GM12878 (cell line): Measurements from ENCODE around the gene MEIS1. TPM values are rescaled to one million over a fixed set of nuclear protein-coding genes. Genes with fewer than 3 reads are reported as not detected.

Source experiments
- ATAC-seq: fragments of 200-7000 bp; cut with Tn5 transposase; 3 replicates; pipeline ENCODE4 v1.9.1; 2020; ENCODE audit warnings: mild to moderate bottlenecking, moderate library complexity
- BruUV-seq: library from RNA; stranded (reverse); fragments of 400-500 nt; replicated peaks from 2 replicates; lab custom pipeline; 2021; lab: Mats Ljungman, UMichigan
- CTCF ChIA-PET: fragments of 300-600 bp; sonication (Branson Sonifier 250); formaldehyde crosslinking; extraction: SDS; loops from one replicate; lab custom pipeline; 2021; ENCODE audit warnings: inconsistent platforms; lab: Yijun Ruan, JAX
- POLR2A ChIA-PET: fragments of 350-600 bp; formaldehyde crosslinking; extraction: SDS; loops from one replicate; lab custom pipeline; 2021; ENCODE audit warnings: inconsistent platforms; lab: Charles Lee
- RAD21 ChIA-PET: fragments of 300-600 bp; sonication (Branson Sonifier 250); formaldehyde crosslinking; loops from one replicate; lab custom pipeline; 2023; ENCODE audit warnings: antibody characterized with exemption; ENCODE audit not compliant: unreplicated experiment; lab: Charles Lee
- SMC1A ChIA-PET: fragments of 300-600 bp; sonication (Branson Sonifier 250); formaldehyde crosslinking; loops from one replicate; lab custom pipeline; 2023; ENCODE audit not compliant: unreplicated experiment, uncharacterized antibody; lab: Charles Lee
- DNase-seq: peaks from one replicate; pipeline ENCODE4 v3.0.0-alpha.2; 2011; ENCODE audit warnings: low read depth, low spot score
- FAIRE-seq: peaks from 3 replicates; lab custom pipeline; 2011; peaks lifted over from hg19 to GRCh38; lab: Jason Lieb, UNC
- H2AFZ ChIP-seq: 2 replicates; pipeline ENCODE4 v1.6.0; 2011; ENCODE audit warnings: low read depth, low read length, control low read depth; ENCODE audit not compliant: control insufficient read depth
- H3K27ac ChIP-seq: 2 replicates; pipeline ENCODE4 v1.5.1; 2011; ENCODE audit warnings: control low read depth; ENCODE audit not compliant: control insufficient read depth, insufficient read depth
- H3K27me3 ChIP-seq, 2 experiments: replicated peaks in 1 of 2; 2 replicates each; pipeline versions ENCODE4 v1.6.0 to v1.6.1; 2011; ENCODE audit warnings: low read length in 1 of 2; ENCODE audit not compliant: control insufficient read depth in 2 of 2, insufficient read depth in 2 of 2
- H3K36me3 ChIP-seq, 2 experiments: 2 replicates each; pipeline ENCODE4 v1.5.1; 2011; ENCODE audit warnings: low read length in 1 of 2; ENCODE audit not compliant: control insufficient read depth in 2 of 2, insufficient read depth in 2 of 2
- H3K4me1 ChIP-seq: 2 replicates; pipeline ENCODE4 v1.6.1; 2011; ENCODE audit warnings: mild to moderate bottlenecking, low read length, moderate library complexity, mixed read lengths; ENCODE audit not compliant: control insufficient read depth, insufficient read depth
- H3K4me2 ChIP-seq: 2 replicates; pipeline ENCODE4 v1.6.0; 2011; ENCODE audit warnings: control low read depth; ENCODE audit not compliant: control insufficient read depth, insufficient read depth
- H3K4me3 ChIP-seq: fragments of 200-600 bp; sonication (generic); 2 replicates; pipeline ENCODE4 v1.5.1; 2016
- H3K79me2 ChIP-seq: 2 replicates; pipeline ENCODE4 v1.6.0; 2011; ENCODE audit warnings: low read length; ENCODE audit not compliant: control insufficient read depth, insufficient read depth
- H3K9ac ChIP-seq: 2 replicates; pipeline ENCODE4 v1.8.0; 2011; ENCODE audit warnings: low read length, control low read depth, mixed read lengths; ENCODE audit not compliant: control insufficient read depth, insufficient read depth
- H3K9me3 ChIP-seq: replicated peaks from 3 replicates; pipeline ENCODE4 v1.5.1; 2011; ENCODE audit warnings: mild to moderate bottlenecking, low read length; ENCODE audit not compliant: control insufficient read depth, insufficient read depth
- H4K20me1 ChIP-seq: 2 replicates; pipeline ENCODE4 v1.6.0; 2011; ENCODE audit not compliant: control insufficient read depth, insufficient read depth
- BRCA1 ChIP-seq: IDR thresholded peaks from 2 replicates; pipeline ENCODE4 v1.6.1; 2011; ENCODE audit warnings: low read depth, low read length, improper control_type of control experiment
- CBX5 ChIP-seq: sonication (generic); IDR thresholded peaks from 2 replicates; pipeline ENCODE4 v1.6.1; 2016; ENCODE audit warnings: low read depth, moderate library complexity, mild to moderate bottlenecking, inconsistent platforms
- FOXK2 ChIP-seq: fragments of 450-650 bp; IDR thresholded peaks from 2 replicates; pipeline ENCODE4 v1.6.1; 2017; ENCODE audit warnings: mild to moderate bottlenecking, moderate library complexity
- GABPA ChIP-seq: IDR thresholded peaks from 2 replicates; pipeline ENCODE4 v1.6.1; 2014; ENCODE audit warnings: antibody characterized with exemption, low read depth, mild to moderate bottlenecking, inconsistent platforms
- MEF2B ChIP-seq: fragments of 450-650 bp; IDR thresholded peaks from 2 replicates; pipeline ENCODE4 v1.6.1; 2018; ENCODE audit warnings: mild to moderate bottlenecking, moderate library complexity; ENCODE audit not compliant: partially characterized antibody, poor library complexity, severe bottlenecking
- POLR2AphosphoS2 ChIP-seq: IDR thresholded peaks from 2 replicates; pipeline ENCODE4 v1.6.1; 2011; ENCODE audit warnings: low read depth, mild to moderate bottlenecking, low read length, improper control_type of control experiment, moderate library complexity
- ZNF207 ChIP-seq: fragments of 450-650 bp; IDR thresholded peaks from 2 replicates; pipeline ENCODE4 v1.6.1; 2014; ENCODE audit warnings: antibody characterized with exemption, mild to moderate bottlenecking, borderline replicate concordance
- WGBS: methylation state at CpG from one replicate; pipeline ENCODE4 v1.1.6; 2016; ENCODE audit warnings: low lambda C conversion rate; ENCODE audit not compliant: insufficient replicate concordance, insufficient coverage; ENCODE audit errors: missing lambda C conversion rate; 5-methylcytosine and 5-hydroxymethylcytosine counted together
- in situ Hi-C: fragments of 300-500 bp; cut with MboI; formaldehyde crosslinking; loops from 9 replicates; pipeline ENCODE4 v1.14.3; 2018; ENCODE audit warnings: mixed read lengths
- intact Hi-C: fragments of 100-400 bp; cut with micrococcal nuclease; formaldehyde crosslinking; loops from one replicate; pipeline ENCODE4 v1.14.2; 2022; ENCODE audit not compliant: unreplicated experiment
- polyA plus RNA-seq, 11 experiments: library from polyadenylated mRNA; depleted of rRNA in 4 of 11; unstranded in 6 of 11; stranded (reverse) in 5 of 11; fragments of >200 nt; fragmentation: Nextera tagmentation in 4 of 11; fragmentation: Illumina TruSeq in 1 of 11; extraction: Ambion mirVana in 4 of 11; extraction: Trizol in 1 of 11; gene quantifications; 1 replicate in 1 of 11; 2 replicates in 10 of 11; pipeline versions ENCODE4 v1.2.1 to v1.2.3, GENCODE V29; 2011 to 2016; ENCODE audit warnings: inconsistent platforms in 2 of 11, missing spikeins in 2 of 11, low read depth in 1 of 11
- total RNA-seq, 4 experiments: library from RNA; depleted of rRNA in 3 of 4; stranded (reverse); fragments of >200 nt in 3 of 4; fragmentation: Illumina TruSeq in 1 of 4; extraction: Trizol in 1 of 4; gene quantifications; 2 replicates each; pipeline versions ENCODE4 v1.2.1 to v1.2.3, GENCODE V29; 2013 to 2021
- TF ChIP-seq, protein P1 (sequence below): fragments of 450-650 bp; formaldehyde crosslinking; IDR thresholded peaks from 2 replicates; pipeline ENCODE4 v1.4.0; 2020; ENCODE audit warnings: mild to moderate bottlenecking, moderate library complexity
- TF ChIP-seq, protein P2 (sequence below): fragments of 450-650 bp; IDR thresholded peaks from 2 replicates; pipeline ENCODE4 v1.6.1; 2016; ENCODE audit warnings: mild to moderate bottlenecking, moderate library complexity, borderline replicate concordance
- TF ChIP-seq, protein P3 (sequence below): fragments of 450-650 bp; IDR thresholded peaks from 2 replicates; pipeline ENCODE4 v1.6.1; 2018; ENCODE audit warnings: borderline replicate concordance, mild to moderate bottlenecking; ENCODE audit not compliant: partially characterized antibody
- TF ChIP-seq, protein P4 (sequence below): fragments of 450-650 bp; IDR thresholded peaks from 2 replicates; pipeline ENCODE4 v1.6.1; 2014; ENCODE audit warnings: mild to moderate bottlenecking

Gene MEIS1
- total and polyA plus RNA-seq, 10 of the 15 experiments (the other 5 are each of a cell fraction or from before 2014, with no cell fraction given), result 0.04 to 0.31 (median 0.14) TPM; not detected in 6

DNA sequence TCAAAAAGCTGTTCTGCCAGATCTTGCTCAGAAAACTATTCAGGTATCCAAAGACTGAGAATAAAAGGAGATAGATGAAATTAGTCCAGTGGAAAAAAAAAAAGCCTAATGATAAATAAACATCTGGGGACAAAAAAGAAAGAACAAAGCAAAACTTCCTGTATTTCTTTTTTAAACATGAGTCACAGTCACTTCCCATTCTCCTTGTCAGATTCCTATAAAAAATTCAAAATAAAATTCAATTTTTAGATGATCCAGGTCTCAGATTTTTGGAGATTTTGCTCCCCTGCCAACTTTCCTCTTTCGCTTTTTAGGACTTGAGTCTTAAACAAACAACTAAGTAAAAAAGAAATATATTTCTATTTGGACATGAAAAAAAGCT lies 127.4 kb downstream of the MEIS1 start (continued):
- TF ChIP-seq, protein P1, sequence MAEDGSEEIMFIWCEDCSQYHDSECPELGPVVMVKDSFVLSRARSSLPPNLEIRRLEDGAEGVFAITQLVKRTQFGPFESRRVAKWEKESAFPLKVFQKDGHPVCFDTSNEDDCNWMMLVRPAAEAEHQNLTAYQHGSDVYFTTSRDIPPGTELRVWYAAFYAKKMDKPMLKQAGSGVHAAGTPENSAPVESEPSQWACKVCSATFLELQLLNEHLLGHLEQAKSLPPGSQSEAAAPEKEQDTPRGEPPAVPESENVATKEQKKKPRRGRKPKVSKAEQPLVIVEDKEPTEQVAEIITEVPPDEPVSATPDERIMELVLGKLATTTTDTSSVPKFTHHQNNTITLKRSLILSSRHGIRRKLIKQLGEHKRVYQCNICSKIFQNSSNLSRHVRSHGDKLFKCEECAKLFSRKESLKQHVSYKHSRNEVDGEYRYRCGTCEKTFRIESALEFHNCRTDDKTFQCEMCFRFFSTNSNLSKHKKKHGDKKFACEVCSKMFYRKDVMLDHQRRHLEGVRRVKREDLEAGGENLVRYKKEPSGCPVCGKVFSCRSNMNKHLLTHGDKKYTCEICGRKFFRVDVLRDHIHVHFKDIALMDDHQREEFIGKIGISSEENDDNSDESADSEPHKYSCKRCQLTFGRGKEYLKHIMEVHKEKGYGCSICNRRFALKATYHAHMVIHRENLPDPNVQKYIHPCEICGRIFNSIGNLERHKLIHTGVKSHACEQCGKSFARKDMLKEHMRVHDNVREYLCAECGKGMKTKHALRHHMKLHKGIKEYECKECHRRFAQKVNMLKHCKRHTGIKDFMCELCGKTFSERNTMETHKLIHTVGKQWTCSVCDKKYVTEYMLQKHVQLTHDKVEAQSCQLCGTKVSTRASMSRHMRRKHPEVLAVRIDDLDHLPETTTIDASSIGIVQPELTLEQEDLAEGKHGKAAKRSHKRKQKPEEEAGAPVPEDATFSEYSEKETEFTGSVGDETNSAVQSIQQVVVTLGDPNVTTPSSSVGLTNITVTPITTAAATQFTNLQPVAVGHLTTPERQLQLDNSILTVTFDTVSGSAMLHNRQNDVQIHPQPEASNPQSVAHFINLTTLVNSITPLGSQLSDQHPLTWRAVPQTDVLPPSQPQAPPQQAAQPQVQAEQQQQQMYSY (CRISPR knock-in tag), result no peak

DNA sequence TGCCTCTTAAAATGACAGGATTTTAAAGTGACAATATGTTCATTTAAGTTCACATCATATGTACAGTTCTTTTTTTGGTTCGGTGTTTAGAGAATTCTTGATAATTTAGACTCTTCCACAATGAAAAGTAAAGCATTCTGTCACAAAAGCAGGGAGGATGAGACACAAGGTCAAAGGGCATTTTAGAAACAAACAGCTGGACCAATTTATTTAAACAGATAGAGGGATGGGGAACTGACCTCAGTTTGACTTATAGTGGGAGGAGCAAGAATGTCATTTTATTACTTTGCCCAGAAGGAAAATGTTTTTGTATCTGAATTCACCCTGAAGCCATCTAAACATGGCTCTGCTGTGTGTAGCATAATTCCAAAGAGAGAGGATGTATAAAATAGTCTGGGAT lies 128.5 kb downstream of the MEIS1 start:
- CTCF ChIA-PET, result no interaction called here
- Histone ChIP-seq H3K27me3 (no peaks in the 10 kb centered on the region), H3K9me3 (no peaks in the 10 kb centered on the region), H3K9ac (no peak overlapping the region), H3K4me3 (no peak overlapping the region), H2AFZ (no peak overlapping the region), H4K20me1 (no peaks in the 10 kb centered on the region), H3K36me3 (no peaks in the 10 kb centered on the region), H3K4me1 (no peaks in the 10 kb centered on the region), H3K4me2 (no peak overlapping the region), H3K27ac (no peak overlapping the region), H3K79me2 (no peaks in the 10 kb centered on the region)
- in situ Hi-C loops (no loop called here), intact Hi-C loops (no loop called here)
- 0% methylated on average over 1 of the region's 1 CpG for WGBS
- RAD21 ChIA-PET, result no interaction called here
- BruUV-seq, result no TSS peak
- no peak for FAIRE-seq
- no peak for ATAC-seq
- POLR2A ChIA-PET, result no interaction called here
- no peak for DNase-seq
- SMC1A ChIA-PET, result no interaction called here
- no peak for TF ChIP-seq CBX5
- TF ChIP-seq GABPA, result no peak
- TF ChIP-seq, protein P2, sequence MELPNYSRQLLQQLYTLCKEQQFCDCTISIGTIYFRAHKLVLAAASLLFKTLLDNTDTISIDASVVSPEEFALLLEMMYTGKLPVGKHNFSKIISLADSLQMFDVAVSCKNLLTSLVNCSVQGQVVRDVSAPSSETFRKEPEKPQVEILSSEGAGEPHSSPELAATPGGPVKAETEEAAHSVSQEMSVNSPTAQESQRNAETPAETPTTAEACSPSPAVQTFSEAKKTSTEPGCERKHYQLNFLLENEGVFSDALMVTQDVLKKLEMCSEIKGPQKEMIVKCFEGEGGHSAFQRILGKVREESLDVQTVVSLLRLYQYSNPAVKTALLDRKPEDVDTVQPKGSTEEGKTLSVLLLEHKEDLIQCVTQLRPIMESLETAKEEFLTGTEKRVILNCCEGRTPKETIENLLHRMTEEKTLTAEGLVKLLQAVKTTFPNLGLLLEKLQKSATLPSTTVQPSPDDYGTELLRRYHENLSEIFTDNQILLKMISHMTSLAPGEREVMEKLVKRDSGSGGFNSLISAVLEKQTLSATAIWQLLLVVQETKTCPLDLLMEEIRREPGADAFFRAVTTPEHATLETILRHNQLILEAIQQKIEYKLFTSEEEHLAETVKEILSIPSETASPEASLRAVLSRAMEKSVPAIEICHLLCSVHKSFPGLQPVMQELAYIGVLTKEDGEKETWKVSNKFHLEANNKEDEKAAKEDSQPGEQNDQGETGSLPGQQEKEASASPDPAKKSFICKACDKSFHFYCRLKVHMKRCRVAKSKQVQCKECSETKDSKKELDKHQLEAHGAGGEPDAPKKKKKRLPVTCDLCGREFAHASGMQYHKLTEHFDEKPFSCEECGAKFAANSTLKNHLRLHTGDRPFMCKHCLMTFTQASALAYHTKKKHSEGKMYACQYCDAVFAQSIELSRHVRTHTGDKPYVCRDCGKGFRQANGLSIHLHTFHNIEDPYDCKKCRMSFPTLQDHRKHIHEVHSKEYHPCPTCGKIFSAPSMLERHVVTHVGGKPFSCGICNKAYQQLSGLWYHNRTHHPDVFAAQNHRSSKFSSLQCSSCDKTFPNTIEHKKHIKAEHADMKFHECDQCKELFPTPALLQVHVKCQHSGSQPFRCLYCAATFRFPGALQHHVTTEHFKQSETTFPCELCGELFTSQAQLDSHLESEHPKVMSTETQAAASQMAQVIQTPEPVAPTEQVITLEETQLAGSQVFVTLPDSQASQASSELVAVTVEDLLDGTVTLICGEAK, result no peak
- no peak for TF ChIP-seq MEF2B
- TF ChIP-seq, protein P3, sequence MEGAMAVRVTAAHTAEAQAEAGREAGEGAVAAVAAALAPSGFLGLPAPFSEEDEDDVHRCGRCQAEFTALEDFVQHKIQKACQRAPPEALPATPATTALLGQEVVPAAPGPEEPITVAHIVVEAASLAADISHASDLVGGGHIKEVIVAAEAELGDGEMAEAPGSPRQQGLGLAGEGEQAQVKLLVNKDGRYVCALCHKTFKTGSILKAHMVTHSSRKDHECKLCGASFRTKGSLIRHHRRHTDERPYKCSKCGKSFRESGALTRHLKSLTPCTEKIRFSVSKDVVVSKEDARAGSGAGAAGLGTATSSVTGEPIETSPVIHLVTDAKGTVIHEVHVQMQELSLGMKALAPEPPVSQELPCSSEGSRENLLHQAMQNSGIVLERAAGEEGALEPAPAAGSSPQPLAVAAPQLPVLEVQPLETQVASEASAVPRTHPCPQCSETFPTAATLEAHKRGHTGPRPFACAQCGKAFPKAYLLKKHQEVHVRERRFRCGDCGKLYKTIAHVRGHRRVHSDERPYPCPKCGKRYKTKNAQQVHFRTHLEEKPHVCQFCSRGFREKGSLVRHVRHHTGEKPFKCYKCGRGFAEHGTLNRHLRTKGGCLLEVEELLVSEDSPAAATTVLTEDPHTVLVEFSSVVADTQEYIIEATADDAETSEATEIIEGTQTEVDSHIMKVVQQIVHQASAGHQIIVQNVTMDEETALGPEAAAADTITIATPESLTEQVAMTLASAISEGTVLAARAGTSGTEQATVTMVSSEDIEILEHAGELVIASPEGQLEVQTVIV, result no peak
- no peak for TF ChIP-seq ZNF207
- TF ChIP-seq BRCA1, result no peak
- TF ChIP-seq, protein P4, sequence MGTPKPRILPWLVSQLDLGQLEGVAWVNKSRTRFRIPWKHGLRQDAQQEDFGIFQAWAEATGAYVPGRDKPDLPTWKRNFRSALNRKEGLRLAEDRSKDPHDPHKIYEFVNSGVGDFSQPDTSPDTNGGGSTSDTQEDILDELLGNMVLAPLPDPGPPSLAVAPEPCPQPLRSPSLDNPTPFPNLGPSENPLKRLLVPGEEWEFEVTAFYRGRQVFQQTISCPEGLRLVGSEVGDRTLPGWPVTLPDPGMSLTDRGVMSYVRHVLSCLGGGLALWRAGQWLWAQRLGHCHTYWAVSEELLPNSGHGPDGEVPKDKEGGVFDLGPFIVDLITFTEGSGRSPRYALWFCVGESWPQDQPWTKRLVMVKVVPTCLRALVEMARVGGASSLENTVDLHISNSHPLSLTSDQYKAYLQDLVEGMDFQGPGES, result no peak
- no peak for TF ChIP-seq POLR2AphosphoS2
- no peak for TF ChIP-seq FOXK2
